Esophagus (tissue), 2 donors: ENCODE measurements around the gene FOXP1. TPM values are rescaled to one million over a fixed set of nuclear protein-coding genes. Genes with fewer than 3 reads are reported as not detected.
A peak's percentile ranks its signal among the peaks of the same experiment; 100 is the strongest.

Source experiments
- H3K27ac ChIP-seq, 2 donors: one replicate each; pipeline ENCODE4 v1.5.1; 2013; ENCODE audit warnings: low read depth in 2 of 2, mild to moderate bottlenecking in 2 of 2, inconsistent platforms in 1 of 2, low read length in 1 of 2, moderate library complexity in 1 of 2
- H3K27me3 ChIP-seq, 2 donors: one replicate each; pipeline ENCODE4 v1.6.1; 2013; ENCODE audit warnings: low read length in 2 of 2, control low read depth in 1 of 2, mild to moderate bottlenecking in 1 of 2; ENCODE audit not compliant: insufficient read depth in 2 of 2, control insufficient read depth in 1 of 2
- H3K36me3 ChIP-seq, 2 donors: one replicate each; pipeline ENCODE4 v1.6.1; 2013; ENCODE audit warnings: low read length in 1 of 2; ENCODE audit not compliant: control insufficient read depth in 2 of 2, insufficient read depth in 2 of 2
- H3K4me1 ChIP-seq, 2 donors: one replicate each; pipeline ENCODE4 v1.6.1; 2013; ENCODE audit warnings: low read length in 1 of 2; ENCODE audit not compliant: control insufficient read depth in 2 of 2, insufficient read depth in 2 of 2
- H3K4me3 ChIP-seq, 2 donors: one replicate each; pipeline ENCODE4 v1.5.1; 2013; ENCODE audit warnings: low read length in 2 of 2, mild to moderate bottlenecking in 2 of 2, low read depth in 1 of 2, moderate library complexity in 1 of 2
- H3K9me3 ChIP-seq, 2 donors: one replicate each; pipeline ENCODE4 v1.6.1; 2013; ENCODE audit warnings: mild to moderate bottlenecking in 2 of 2, low read depth in 1 of 2, low read length in 1 of 2, moderate library complexity in 1 of 2; ENCODE audit not compliant: control insufficient read depth in 2 of 2, insufficient read depth in 1 of 2
- WGBS, 2 donors: extraction: QIAGEN DNeasy Blood & Tissue Kit; methylation state at CpG; one replicate each; pipeline ENCODE4 v1.1.7; 2013; 5-methylcytosine and 5-hydroxymethylcytosine counted together
- polyA plus RNA-seq, 2 donors: library from polyadenylated mRNA; stranded (reverse); fragments of 200-250 nt; gene quantifications; one replicate each; pipeline ENCODE4 v1.2.3, GENCODE V29; 2013
- donor health status: healthy with polysubstance abuse.
- donor health status: Bipolar disorder and iron deficiency.

Gene FOXP1
- polyA plus RNA-seq, 2 donors, result 10.7 to 20.4 TPM

DNA sequence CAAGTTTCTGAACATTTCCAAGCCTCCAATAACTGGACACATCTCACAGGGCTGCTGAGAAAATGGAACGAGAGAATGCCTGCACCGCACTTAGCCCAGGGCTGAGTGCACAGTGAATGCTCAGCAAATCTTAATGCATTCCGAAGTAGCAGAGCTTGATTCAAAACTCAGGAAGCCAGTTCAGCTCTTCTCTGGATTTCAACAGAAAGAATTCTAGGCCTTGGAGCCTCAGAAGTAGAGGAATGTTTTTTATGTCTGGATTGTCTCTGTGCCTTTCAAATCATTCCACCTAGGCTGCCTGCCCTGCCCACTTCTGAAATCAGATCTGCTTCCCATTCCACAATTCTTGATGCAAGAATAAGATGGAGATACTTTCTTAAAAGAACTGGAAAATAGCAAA is 9.6 kb upstream of the FOXP1 start:
- WGBS, 2 donors, result 96 to 97% methylated on average over 3 of the region's 3 CpGs
- H3K36me3 ChIP-seq, result no peaks in the 10 kb centered on the region
- H3K9me3 ChIP-seq, result no peaks in the 10 kb centered on the region
- H3K4me3 ChIP-seq, result no peak overlapping the region
- H3K27me3 ChIP-seq, result no peaks in the 10 kb centered on the region
- H3K27ac ChIP-seq, result no peak overlapping the region
- H3K4me1 ChIP-seq, result no peaks in the 10 kb centered on the region

DNA sequence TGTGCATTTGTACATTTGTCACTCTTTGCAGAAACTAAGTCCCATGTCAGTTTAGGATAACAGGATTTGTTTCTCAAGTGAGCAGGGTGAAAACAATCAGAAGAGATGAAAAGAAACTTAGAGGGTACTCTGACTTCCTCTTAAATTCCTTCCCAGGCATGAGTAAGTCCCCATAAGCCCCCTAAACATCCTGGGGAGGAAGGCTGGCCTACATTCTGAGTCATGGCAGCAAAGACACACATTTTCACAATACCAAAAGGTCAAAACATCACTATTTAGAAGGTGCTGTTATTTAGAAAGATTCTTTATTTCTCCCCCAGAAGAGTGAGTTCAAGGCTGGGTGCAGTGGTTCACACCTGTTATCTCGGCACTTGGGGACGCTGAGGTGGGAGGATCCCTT is 7.6 kb upstream of the FOXP1 start:
- no peaks in the 10 kb centered on the region for H3K36me3 ChIP-seq
- no peaks in the 10 kb centered on the region for H3K9me3 ChIP-seq
- H3K27ac ChIP-seq, result no peak overlapping the region
- no peak overlapping the region for H3K4me3 ChIP-seq
- no peaks in the 10 kb centered on the region for H3K4me1 ChIP-seq
- no peaks in the 10 kb centered on the region for H3K27me3 ChIP-seq
- 95 to 100% methylated on average over 2 of the region's 2 CpGs for WGBS, 2 donors

DNA sequence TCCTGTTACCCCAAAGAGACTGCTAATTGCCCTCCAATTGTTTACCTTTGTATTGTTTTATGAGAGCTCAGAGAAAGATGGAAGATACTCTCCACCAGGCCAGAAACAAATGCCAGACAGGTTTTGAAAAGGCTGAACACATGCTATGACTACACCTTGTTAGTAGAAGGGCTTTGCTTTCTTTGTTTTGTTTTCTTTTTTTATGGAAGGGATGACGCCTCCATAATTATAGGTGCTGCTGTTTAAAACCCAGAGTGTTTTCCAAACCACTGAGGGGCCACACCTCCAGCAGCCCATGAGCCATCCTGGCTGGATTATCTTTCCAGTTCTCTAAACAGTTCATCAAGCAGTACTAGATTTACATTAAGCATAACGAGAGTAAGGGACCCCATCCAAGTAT is 5.6 kb upstream of the FOXP1 start:
- no peaks in the 10 kb centered on the region for H3K36me3 ChIP-seq
- no peaks in the 10 kb centered on the region for H3K27me3 ChIP-seq
- 58% methylated on average over 2 of the region's 2 CpGs for WGBS, 2 donors
- no peaks in the 10 kb centered on the region for H3K9me3 ChIP-seq
- H3K27ac ChIP-seq, result no peak overlapping the region
- no peak overlapping the region for H3K4me3 ChIP-seq
- H3K4me1 ChIP-seq, result no peaks in the 10 kb centered on the region

DNA sequence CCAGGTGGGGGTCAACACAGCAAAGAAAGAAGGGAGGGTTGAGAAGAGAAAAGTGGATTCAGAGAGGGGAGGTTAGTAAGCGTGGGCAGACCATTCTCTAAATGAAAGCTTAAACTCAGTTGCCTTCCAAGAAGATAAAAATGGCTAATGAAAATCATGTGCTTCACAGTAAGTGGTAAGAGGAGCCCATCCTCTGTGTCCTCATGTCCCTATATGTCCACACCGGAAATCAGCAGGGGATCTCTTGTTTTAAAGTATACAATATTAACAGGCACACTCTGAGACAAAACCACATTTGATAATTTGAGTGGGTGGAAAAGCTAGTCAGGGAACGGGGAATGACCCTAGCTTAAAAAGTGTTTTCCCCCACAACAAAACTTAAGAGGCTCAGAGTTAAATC is 4.4 kb upstream of the FOXP1 start:
- Histone ChIP-seq H3K4me1 (no peaks in the 10 kb centered on the region), H3K27ac (no peak overlapping the region), H3K36me3 (no peaks in the 10 kb centered on the region), H3K4me3 (no peak overlapping the region), H3K27me3 (no peaks in the 10 kb centered on the region), H3K9me3 (no peaks in the 10 kb centered on the region)
- 79 to 80% methylated on average over 3 of the region's 3 CpGs for WGBS, 2 donors

DNA sequence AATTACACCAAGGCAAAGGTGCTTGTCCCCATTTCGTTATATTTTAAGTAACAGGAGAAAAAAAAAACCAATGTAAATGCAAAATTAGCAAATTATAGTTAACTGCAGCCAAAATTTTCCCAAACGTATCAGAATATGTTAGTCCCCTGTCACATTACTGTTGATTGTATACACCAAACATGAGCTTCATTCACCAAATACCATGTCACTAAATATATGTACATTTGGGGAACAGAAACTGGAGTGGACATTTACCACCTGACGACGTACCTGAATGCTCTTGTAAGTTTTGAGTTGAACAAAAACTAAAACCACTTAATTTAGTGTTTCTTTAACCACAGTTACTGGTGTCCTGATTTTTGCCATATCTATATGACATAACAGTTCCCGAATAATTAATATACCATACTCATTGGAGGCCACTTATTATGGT is 3.3 kb upstream of the FOXP1 start:
- Histone ChIP-seq H3K4me3 (no peak overlapping the region), H3K27ac (no peak overlapping the region), H3K27me3 (no peaks in the 10 kb centered on the region), H3K4me1 (no peaks in the 10 kb centered on the region), H3K36me3 (no peaks in the 10 kb centered on the region), H3K9me3 (no peaks in the 10 kb centered on the region)
- 34 to 35% methylated on average over 5 of the region's 5 CpGs for WGBS, 2 donors

DNA sequence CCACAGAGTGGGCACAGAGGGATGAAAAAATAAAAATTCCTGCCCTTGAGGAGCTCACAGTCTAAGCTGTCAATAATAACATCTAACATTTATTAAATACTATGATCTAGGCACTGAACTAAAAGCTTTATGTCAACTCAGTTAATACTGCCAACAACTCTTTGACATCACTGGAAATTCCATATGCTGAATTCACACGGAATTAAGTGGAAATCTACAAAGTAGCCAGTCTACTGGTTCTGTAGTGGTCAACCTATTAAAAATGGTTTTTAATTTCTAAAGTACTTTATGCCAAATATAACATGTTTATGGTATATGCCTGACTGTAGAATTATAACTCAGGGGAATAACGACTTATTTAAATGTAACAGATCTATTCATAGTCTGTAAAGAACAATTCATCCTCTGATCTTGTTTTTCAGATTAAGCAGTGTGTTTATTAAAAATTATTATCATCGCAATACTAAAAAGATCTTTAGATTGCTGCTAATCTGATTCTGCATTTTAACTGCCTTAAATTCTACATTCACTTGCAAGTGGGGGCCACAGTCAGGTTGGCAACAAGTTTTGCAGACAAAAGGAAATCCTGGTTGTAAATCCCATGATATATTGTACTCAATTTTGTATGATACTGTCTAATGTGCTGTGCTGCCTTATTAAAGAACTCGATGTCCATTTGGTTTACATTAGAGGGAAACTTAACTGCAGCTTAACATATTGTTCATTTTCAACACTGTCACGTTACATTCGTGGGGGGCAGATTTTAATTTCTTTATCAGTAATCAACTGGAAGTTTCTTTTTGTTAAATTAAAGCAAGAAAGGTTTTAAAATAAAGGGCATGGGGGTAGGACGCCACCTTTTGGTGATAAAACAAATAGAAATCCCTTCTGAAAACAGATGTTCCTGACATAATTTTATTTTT is 2.6 kb upstream of the FOXP1 start:
- H3K4me3 ChIP-seq, result no peak overlapping the region
- 19 to 20% methylated on average over 7 of the region's 7 CpGs for WGBS, 2 donors

DNA sequence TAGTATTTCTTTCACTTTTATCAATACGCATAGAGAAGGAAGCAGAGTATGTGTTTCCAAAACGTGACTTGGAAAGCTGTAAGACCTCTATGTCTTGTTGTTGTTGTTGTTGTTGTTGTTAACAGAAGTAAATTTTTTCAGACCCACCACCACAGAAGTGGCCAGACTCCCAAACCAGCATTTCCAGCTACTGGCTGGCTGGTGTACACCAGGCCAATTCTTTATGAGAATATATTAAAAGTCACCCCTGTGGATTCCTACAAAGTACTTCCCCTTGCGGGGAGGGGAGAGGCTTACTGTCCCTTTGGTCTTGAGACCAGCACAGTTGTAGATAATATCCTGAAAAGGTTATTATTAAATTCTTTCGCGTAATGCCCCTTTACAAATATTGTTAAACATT is 1.6 kb upstream of the FOXP1 start:
- WGBS, 2 donors, result 32 to 44% methylated on average over 5 of the region's 5 CpGs
- H3K27ac ChIP-seq, result peak overlapping the region; percentile 74 to 78
- H3K4me1 ChIP-seq, result no peaks in the 10 kb centered on the region
- H3K9me3 ChIP-seq, result no peaks in the 10 kb centered on the region
- no peaks in the 10 kb centered on the region for H3K36me3 ChIP-seq
- no peak overlapping the region for H3K4me3 ChIP-seq
- no peaks in the 10 kb centered on the region for H3K27me3 ChIP-seq

More for the DNA sequence above, 2.6 kb upstream of the FOXP1 start:
- Histone ChIP-seq H3K36me3 (no peaks in the 10 kb centered on the region), H3K27me3 (no peaks in the 10 kb centered on the region), H3K9me3 (no peaks in the 10 kb centered on the region), H3K4me1 (no peaks in the 10 kb centered on the region), H3K27ac (no peak overlapping the region)

DNA sequence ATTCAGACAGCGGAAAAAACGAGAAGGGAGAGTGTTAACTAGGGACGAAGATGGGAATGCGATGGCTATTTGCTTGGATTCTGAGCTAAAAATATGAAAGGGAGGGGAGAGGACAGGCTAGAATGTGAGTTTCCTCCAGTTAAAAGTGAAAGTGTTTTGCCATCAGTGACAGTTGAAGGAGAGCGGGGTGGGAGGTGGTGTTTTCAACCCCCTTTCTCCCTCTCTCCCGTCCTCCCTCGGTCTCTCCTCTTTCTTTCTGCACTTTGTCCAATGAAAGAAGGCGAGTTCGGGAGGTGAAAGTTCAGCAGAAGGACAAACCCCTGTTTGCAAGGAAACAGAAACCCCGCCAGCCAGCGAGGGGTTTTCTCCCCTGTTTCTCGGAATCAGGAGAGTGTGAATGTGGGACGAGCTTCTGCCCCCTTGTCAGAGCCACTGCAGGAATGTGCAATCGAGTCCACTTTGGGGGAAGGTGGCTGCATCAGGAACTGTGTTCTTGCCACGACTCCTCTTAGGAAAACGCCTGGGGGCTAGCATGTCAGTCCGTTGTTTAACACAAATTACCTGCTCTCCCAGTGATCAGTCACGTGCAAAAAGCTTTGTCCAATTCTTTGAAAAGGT is 975 bp upstream of the FOXP1 start:
- no peaks in the 10 kb centered on the region for H3K36me3 ChIP-seq
- H3K27ac ChIP-seq, result peak overlapping the region; percentile 99
- WGBS, 2 donors, result 1 to 2% methylated on average over 18 of the region's 18 CpGs

DNA sequence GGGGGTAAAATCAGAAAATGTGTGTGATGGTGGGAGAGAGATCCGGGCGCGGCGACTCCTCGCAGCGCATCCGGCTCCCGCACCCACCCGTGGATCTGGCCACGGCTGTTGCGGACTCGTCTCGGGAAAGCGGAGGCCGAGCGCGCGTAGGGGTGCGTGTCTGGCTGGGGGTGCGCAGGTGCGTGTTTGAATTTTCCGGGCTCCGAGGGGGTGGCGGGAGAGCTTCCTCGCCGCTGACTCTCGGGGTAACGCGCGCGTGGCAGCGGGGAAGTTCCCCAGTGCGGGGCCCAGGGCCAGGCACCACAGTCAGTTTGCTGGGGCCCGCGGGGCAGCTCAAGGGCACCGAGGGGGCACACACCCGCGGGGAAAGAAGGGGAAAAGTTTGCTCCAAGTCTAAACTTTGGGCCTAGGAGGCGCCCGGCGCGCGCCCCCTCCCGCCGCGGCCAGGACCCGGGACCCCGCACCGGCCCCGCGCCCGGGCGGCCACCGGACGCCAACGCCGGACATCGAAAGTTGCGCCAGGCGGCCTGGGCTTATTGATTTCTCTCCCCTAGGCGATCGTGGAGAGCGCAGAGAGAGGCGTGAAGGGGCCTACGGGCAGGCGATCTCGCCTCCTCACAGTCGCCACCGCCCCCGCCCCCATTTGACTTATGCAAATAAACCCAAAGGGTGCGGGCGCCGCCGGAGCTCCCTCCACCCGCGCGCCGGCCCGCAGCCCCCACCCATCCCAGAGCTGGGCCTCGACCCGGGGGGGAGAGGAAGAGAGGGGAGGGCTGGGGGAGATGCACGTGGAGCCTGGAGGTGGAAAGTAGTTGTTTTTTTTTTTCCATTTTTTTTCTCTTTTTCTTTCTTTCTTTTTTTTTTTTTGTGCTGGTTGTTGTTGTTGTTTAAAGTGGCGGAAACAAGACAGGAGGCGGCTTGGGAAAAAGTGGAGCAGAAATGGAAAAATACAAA is 639 bp downstream of the FOXP1 start:
- Histone ChIP-seq H3K4me1 (no peaks in the 10 kb centered on the region), H3K9me3 (no peaks in the 10 kb centered on the region), H3K27me3 (no peaks in the 10 kb centered on the region), H3K36me3 (no peaks in the 10 kb centered on the region), H3K4me3 (peak overlapping the region; percentile 88 to 89), H3K27ac (peak overlapping the region; percentile 99)
- WGBS, 2 donors, result 0 to 1% methylated on average over 81 to 84 of the region's 84 CpGs

More for the DNA sequence above, 975 bp upstream of the FOXP1 start:
- H3K4me3 ChIP-seq, result peak overlapping the region; percentile 88 to 89
- H3K4me1 ChIP-seq, result no peaks in the 10 kb centered on the region
- H3K9me3 ChIP-seq, result no peaks in the 10 kb centered on the region
- no peaks in the 10 kb centered on the region for H3K27me3 ChIP-seq
